CD4-positive, CD25-positive, alpha-beta regulatory T cell (primary cell): ENCODE results near the gene SLC6A4. TPM values are rescaled to one million over a fixed set of nuclear protein-coding genes. Genes with fewer than 3 reads are reported as not detected.

ENCODE experiments used
- ATAC-seq, 2 donors: fragments of 150-1000 bp; cut with Tn5 transposase; one replicate each; pipeline ENCODE4 v1.10.0; 2021; ENCODE audit warnings: low read depth in 2 of 2, moderate number of reproducible peaks in 2 of 2, moderate library complexity in 1 of 2
- DNase-seq, 3 donors: peaks; one replicate each; pipeline versions ENCODE4 v3.0.0 to v3.0.0-alpha.2; 2012 to 2022; ENCODE audit warnings: mixed read lengths in 1 of 3
- H3K27ac ChIP-seq: one replicate; pipeline ENCODE4 v1.7.0; 2013; ENCODE audit warnings: mild to moderate bottlenecking, low read length; ENCODE audit not compliant: insufficient read depth, poor library complexity, severe bottlenecking
- H3K27me3 ChIP-seq: one replicate; pipeline ENCODE4 v1.7.0; 2013; ENCODE audit warnings: low read length; ENCODE audit not compliant: control insufficient read depth, insufficient read depth
- H3K36me3 ChIP-seq: one replicate; pipeline ENCODE4 v1.7.0; 2013; ENCODE audit warnings: mild to moderate bottlenecking, low read length, moderate library complexity; ENCODE audit not compliant: control insufficient read depth, insufficient read depth
- H3K4me1 ChIP-seq: 2 replicates; pipeline ENCODE4 v1.7.0; 2013; ENCODE audit warnings: mild to moderate bottlenecking, low read length; ENCODE audit not compliant: insufficient read depth, control insufficient read depth, poor library complexity, severe bottlenecking
- H3K4me3 ChIP-seq: one replicate; pipeline ENCODE4 v1.7.0; 2013; ENCODE audit warnings: low read depth, mild to moderate bottlenecking, low read length, moderate library complexity
- H3K9me3 ChIP-seq, 2 experiments: 1 replicate in 1 of 2; 2 replicates in 1 of 2; pipeline ENCODE4 v1.7.0; 2013; ENCODE audit warnings: low read length in 2 of 2, mild to moderate bottlenecking in 1 of 2, moderate library complexity in 1 of 2; ENCODE audit not compliant: control insufficient read depth in 2 of 2
- H3K27ac Mint-ChIP-seq, 3 donors: one replicate each; pipeline ENCODE4 v1.8.0; 2020 to 2022; ENCODE audit warnings: mild to moderate bottlenecking in 3 of 3, mixed read lengths in 3 of 3, moderate library complexity in 2 of 3
- H3K27me3 Mint-ChIP-seq: one replicate; pipeline ENCODE4 v1.8.0; 2022; ENCODE audit warnings: mild to moderate bottlenecking, mixed read lengths
- H3K36me3 Mint-ChIP-seq: one replicate; pipeline ENCODE4 v1.8.0; 2020; ENCODE audit warnings: mixed read lengths
- H3K4me1 Mint-ChIP-seq, 4 donors: one replicate each; pipeline ENCODE4 v1.8.0; 2020 to 2022; ENCODE audit warnings: mixed read lengths in 4 of 4, mild to moderate bottlenecking in 1 of 4
- H3K4me3 Mint-ChIP-seq, 4 donors: one replicate each; pipeline ENCODE4 v1.8.0; 2020 to 2022; ENCODE audit warnings: mild to moderate bottlenecking in 4 of 4, mixed read lengths in 4 of 4, moderate library complexity in 3 of 4
- H3K9me3 Mint-ChIP-seq, 7 donors: one replicate each; pipeline ENCODE4 v1.8.0; 2020 to 2022; ENCODE audit warnings: mixed read lengths in 7 of 7, mild to moderate bottlenecking in 3 of 7, moderate library complexity in 2 of 7
- polyA plus RNA-seq, 4 donors: library from polyadenylated mRNA; unstranded; fragments of 300-500 nt; fragmentation: Illumina TruSeq; gene quantifications; one replicate each; pipeline ENCODE4 v1.2.3, GENCODE V29; 2021
- total RNA-seq: library from RNA; stranded (reverse); gene quantifications from one replicate; pipeline ENCODE4 v1.2.3, GENCODE V29; 2022

SLC6A4 gene
- total and polyA plus RNA-seq, 5 donors from 2014 or later, result 0.24 to 0.25 TPM; not detected in 3

GRCh38 chr17:30248786-30249185 is 13.3 kb upstream of the SLC6A4 start:
- H3K4me3 Mint-ChIP-seq, result no peak overlapping the region
- H3K36me3 ChIP-seq, result peaks cover 36% of the 10 kb centered on the region
- no peak overlapping the region for H3K4me3 ChIP-seq
- H3K9me3 Mint-ChIP-seq, result no peaks in the 10 kb centered on the region
- peaks cover 48% of the 10 kb centered on the region for H3K36me3 Mint-ChIP-seq
- no peak overlapping the region for H3K27ac ChIP-seq
- H3K4me1 ChIP-seq, result no peaks in the 10 kb centered on the region
- no peaks in the 10 kb centered on the region for H3K4me1 Mint-ChIP-seq
- DNase-seq, result no peak
- peak overlapping the region in 1 of 3 donors; percentile 45 for H3K27ac Mint-ChIP-seq
- no peaks in the 10 kb centered on the region for H3K27me3 ChIP-seq
- no peak for ATAC-seq
- no peaks in the 10 kb centered on the region for H3K27me3 Mint-ChIP-seq
- no peaks in the 10 kb centered on the region for H3K9me3 ChIP-seq

GRCh38 chr17:30246460-30246859 is 11.0 kb upstream of the SLC6A4 start:
- Mint-ChIP-seq H3K9me3 (peaks cover 0 to 2% (median 0%) of the 10 kb centered on the region in 7 donors), H3K4me3 (no peak overlapping the region), H3K27me3 (no peaks in the 10 kb centered on the region), H3K36me3 (peaks cover 38% of the 10 kb centered on the region), H3K27ac (no peak overlapping the region), H3K4me1 (no peaks in the 10 kb centered on the region)
- Histone ChIP-seq H3K9me3 (no peaks in the 10 kb centered on the region), H3K4me1 (no peaks in the 10 kb centered on the region), H3K27me3 (no peaks in the 10 kb centered on the region), H3K27ac (no peak overlapping the region), H3K36me3 (peaks cover 29% of the 10 kb centered on the region), H3K4me3 (no peak overlapping the region)
- DNase-seq (no peak), ATAC-seq (no peak)

GRCh38 chr17:30244853-30245385 is 9.4 kb upstream of the SLC6A4 start:
- Histone ChIP-seq H3K4me1 (no peaks in the 10 kb centered on the region), H3K9me3 (no peaks in the 10 kb centered on the region), H3K36me3 (peaks cover 22% of the 10 kb centered on the region), H3K27me3 (no peaks in the 10 kb centered on the region), H3K27ac (no peak overlapping the region), H3K4me3 (no peak overlapping the region)
- H3K4me1 Mint-ChIP-seq, result peaks cover 0 to under 1% (median 0%) of the 10 kb centered on the region in 4 donors
- H3K27me3 Mint-ChIP-seq, result peaks cover 3% of the 10 kb centered on the region
- DNase-seq (no peak), ATAC-seq (no peak)
- peaks cover 25% of the 10 kb centered on the region for H3K36me3 Mint-ChIP-seq
- no peak overlapping the region for H3K27ac Mint-ChIP-seq
- H3K9me3 Mint-ChIP-seq, result peaks cover 0 to 2% (median 0%) of the 10 kb centered on the region in 7 donors
- H3K4me3 Mint-ChIP-seq, result no peak overlapping the region

- no peaks in the 10 kb centered on the region for H3K9me3 ChIP-seq
- H3K4me1 ChIP-seq, result no peaks in the 10 kb centered on the region
- peaks cover 13% of the 10 kb centered on the region for H3K36me3 ChIP-seq
- no peak for DNase-seq
- no peak overlapping the region for H3K4me3 ChIP-seq
- H3K27ac ChIP-seq, result no peak overlapping the region
- H3K4me1 Mint-ChIP-seq, result peaks cover 0 to 7% (median 4%) of the 10 kb centered on the region in 4 donors
- peaks cover 16% of the 10 kb centered on the region for H3K27me3 Mint-ChIP-seq
- peaks cover 0 to 4% (median 0%) of the 10 kb centered on the region in 7 donors for H3K9me3 Mint-ChIP-seq
- no peak for ATAC-seq
- peaks cover 12% of the 10 kb centered on the region for H3K36me3 Mint-ChIP-seq
- H3K27ac Mint-ChIP-seq, result no peak overlapping the region
- H3K4me3 Mint-ChIP-seq, result no peak overlapping the region
- H3K27me3 ChIP-seq, result no peaks in the 10 kb centered on the region
Measured at GRCh38 chr17:30243568-30243967, 8.1 kb upstream of the SLC6A4 start.

GRCh38 chr17:30243002-30243401 is 7.5 kb upstream of the SLC6A4 start:
- peaks cover 6% of the 10 kb centered on the region for H3K36me3 Mint-ChIP-seq
- H3K27me3 Mint-ChIP-seq, result peaks cover 20% of the 10 kb centered on the region
- no peak for DNase-seq
- Histone ChIP-seq H3K4me3 (no peak overlapping the region), H3K27me3 (no peaks in the 10 kb centered on the region), H3K9me3 (no peaks in the 10 kb centered on the region), H3K4me1 (no peaks in the 10 kb centered on the region), H3K36me3 (peaks cover 8% of the 10 kb centered on the region), H3K27ac (no peak overlapping the region)
- H3K4me1 Mint-ChIP-seq, result peaks cover 0 to 10% (median 7%) of the 10 kb centered on the region in 4 donors
- no peak for ATAC-seq
- no peak overlapping the region for H3K4me3 Mint-ChIP-seq
- peaks cover 0 to 4% (median 0%) of the 10 kb centered on the region in 7 donors for H3K9me3 Mint-ChIP-seq
- H3K27ac Mint-ChIP-seq, result no peak overlapping the region

GRCh38 chr17:30241051-30241450 is 5.6 kb upstream of the SLC6A4 start:
- no peak overlapping the region for H3K4me3 ChIP-seq
- peaks cover 0 to 4% (median 0%) of the 10 kb centered on the region in 7 donors for H3K9me3 Mint-ChIP-seq
- H3K27me3 Mint-ChIP-seq, result peaks cover 35% of the 10 kb centered on the region
- H3K27me3 ChIP-seq, result peaks cover 5% of the 10 kb centered on the region
- H3K4me1 Mint-ChIP-seq, result peaks cover 0 to 24% (median 10%) of the 10 kb centered on the region in 4 donors
- no peak overlapping the region for H3K27ac Mint-ChIP-seq
- no peak overlapping the region for H3K4me3 Mint-ChIP-seq
- H3K36me3 ChIP-seq, result no peaks in the 10 kb centered on the region
- peaks cover 6% of the 10 kb centered on the region for H3K4me1 ChIP-seq
- H3K9me3 ChIP-seq, result no peaks in the 10 kb centered on the region
- ATAC-seq (no peak), DNase-seq (no peak)
- no peak overlapping the region for H3K27ac ChIP-seq
- no peaks in the 10 kb centered on the region for H3K36me3 Mint-ChIP-seq

GRCh38 chr17:30240177-30240576 is 4.7 kb upstream of the SLC6A4 start:
- Mint-ChIP-seq H3K27ac (peak overlapping the region in 1 of 3 donors; percentile 5), H3K4me1 (peaks cover 0 to 27% (median 11%) of the 10 kb centered on the region in 4 donors), H3K36me3 (no peaks in the 10 kb centered on the region), H3K27me3 (peaks cover 38% of the 10 kb centered on the region), H3K4me3 (no peak overlapping the region), H3K9me3 (peaks cover 0 to 4% (median 0%) of the 10 kb centered on the region in 7 donors)
- Histone ChIP-seq H3K9me3 (no peaks in the 10 kb centered on the region), H3K27me3 (peaks cover 7% of the 10 kb centered on the region), H3K4me3 (no peak overlapping the region), H3K36me3 (no peaks in the 10 kb centered on the region), H3K4me1 (peaks cover 15% of the 10 kb centered on the region), H3K27ac (no peak overlapping the region)
- ATAC-seq (no peak), DNase-seq (no peak)

GRCh38 chr17:30239089-30239462 is 3.6 kb upstream of the SLC6A4 start:
- H3K27me3 Mint-ChIP-seq, result peaks cover 49% of the 10 kb centered on the region
- DNase-seq, result no peak

More at GRCh38 chr17:30239089-30239462, 3.6 kb upstream of the SLC6A4 start:
- no peak overlapping the region for H3K4me3 Mint-ChIP-seq
- Histone ChIP-seq H3K27me3 (peaks cover 15% of the 10 kb centered on the region), H3K9me3 (no peaks in the 10 kb centered on the region), H3K27ac (no peak overlapping the region), H3K4me1 (peaks cover 19% of the 10 kb centered on the region), H3K4me3 (no peak overlapping the region), H3K36me3 (no peaks in the 10 kb centered on the region)
- H3K9me3 Mint-ChIP-seq, result peaks cover 0 to 4% (median 0%) of the 10 kb centered on the region in 7 donors
- peaks cover 6 to 32% (median 15%) of the 10 kb centered on the region in 4 donors for H3K4me1 Mint-ChIP-seq
- H3K27ac Mint-ChIP-seq, result peak overlapping the region in 1 of 3 donors; percentile 48
- H3K36me3 Mint-ChIP-seq, result no peaks in the 10 kb centered on the region
- ATAC-seq, result no peak
